Stimulated activated CD4-positive, alpha-beta T cell treated with anti-CD3 and anti-CD28 coated beads, Interleukin-1b, Interleukin-23, amount 100 ng/mL, for 48 hours (primary cell): ENCODE measurements around the gene JOSD2.

Experiments
- DNase-seq: peaks from one replicate; pipeline ENCODE4 v3.0.0-alpha.2; 2020

The JOSD2 gene, protein sequence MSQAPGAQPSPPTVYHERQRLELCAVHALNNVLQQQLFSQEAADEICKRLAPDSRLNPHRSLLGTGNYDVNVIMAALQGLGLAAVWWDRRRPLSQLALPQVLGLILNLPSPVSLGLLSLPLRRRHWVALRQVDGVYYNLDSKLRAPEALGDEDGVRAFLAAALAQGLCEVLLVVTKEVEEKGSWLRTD

DNA sequence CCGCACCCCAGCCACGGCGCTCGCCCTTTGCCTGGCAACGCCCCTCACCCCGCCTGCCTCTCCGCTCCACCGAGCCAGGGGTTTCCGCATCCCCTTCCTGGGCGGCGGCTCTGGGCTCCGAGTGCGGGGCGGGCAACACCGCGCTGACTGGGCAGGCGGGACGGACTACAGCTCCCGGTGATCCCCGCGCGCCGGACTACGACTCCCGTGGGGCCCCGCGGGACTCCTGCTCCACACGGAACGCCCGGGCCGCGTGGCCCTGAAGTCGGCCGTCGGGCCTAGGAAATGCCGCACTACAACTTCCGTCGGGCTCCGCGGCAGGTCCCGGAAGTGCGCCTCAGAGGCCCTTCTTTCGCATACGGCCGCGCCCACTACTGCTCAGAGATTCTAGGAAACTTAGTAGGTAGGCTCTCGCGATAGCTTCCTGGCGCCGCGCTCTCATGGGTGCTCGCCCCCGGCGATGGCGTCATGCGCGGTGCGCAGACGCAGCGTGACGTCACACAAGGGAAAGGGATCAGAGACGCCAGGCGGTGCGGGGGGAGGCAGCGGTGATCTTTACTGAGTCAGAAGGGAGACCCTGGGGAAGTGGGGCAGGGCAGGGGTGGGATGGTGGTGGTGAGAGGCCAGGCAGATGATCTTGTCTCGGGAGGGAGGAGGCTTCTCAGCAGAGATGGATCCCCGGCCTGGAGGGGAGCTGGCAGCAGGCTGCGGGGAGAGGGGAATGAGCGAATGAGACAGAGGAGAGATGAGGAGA is at the start of gene JOSD2:
TSS of gene JOSD2 (minus strand) at position 123 of the 754 bp plus-strand sequence. CDS start 760 bp downstream, outside the sequence.
- peak; percentile 98 for DNase-seq

DNA sequence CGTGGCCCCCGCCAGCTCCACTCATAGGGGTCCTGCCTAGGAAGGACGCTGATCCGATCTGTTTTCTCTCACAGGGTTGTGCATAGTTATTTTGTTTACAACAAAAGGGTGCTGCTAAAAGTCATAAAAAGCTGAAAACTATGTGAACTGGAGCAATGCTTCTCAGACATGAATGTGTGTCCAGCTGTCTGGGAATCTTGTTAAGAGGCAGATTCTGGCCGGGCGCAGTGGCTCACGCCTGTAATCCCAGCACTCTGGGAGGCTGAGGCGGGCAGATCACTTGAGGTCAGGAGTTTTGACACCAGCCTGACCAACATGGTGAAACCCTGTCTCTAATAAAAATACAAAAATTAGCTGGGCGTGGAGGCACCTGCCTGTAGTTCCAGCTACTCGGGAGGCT is 48.6 kb upstream of the JOSD2 start:
- no peak for DNase-seq

DNA sequence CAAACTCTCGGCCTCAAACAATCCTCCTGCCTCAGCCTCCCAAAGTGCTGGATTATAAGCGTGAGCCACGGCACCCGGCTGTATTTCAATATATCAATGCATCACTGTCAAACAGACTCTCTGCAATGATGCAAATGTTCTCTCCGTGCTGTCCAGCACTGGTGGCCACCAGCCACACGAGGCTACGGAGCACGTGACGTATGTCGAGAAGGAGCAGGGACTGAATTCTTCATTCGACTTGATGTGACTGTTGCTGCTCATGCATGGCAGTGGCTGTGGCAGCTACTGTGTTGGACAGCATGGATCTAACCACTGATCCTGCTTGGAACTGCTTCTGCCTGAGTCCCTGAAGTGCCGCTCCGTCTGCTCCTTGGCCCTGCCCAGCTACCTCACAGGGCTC is 47.5 kb upstream of the JOSD2 start:
- no peak for DNase-seq

DNA sequence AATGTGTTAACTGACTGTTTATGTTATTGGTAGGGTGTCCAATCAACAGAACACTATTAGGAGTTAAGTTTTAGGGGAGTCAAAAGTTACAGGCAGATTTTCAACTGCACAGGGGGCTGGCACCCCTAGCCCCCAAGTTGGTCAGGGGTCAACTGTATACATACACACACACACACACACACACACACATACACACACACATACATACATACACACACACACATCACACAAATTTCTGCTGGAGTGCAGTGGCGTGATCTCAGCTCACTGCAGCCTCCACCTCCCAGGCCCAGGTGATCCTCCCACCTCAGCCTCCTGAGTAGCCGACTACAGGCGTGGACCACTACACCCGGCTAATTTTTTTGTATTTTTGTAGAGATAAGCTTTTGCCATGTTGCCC is 47.0 kb upstream of the JOSD2 start:
- no peak for DNase-seq

DNA sequence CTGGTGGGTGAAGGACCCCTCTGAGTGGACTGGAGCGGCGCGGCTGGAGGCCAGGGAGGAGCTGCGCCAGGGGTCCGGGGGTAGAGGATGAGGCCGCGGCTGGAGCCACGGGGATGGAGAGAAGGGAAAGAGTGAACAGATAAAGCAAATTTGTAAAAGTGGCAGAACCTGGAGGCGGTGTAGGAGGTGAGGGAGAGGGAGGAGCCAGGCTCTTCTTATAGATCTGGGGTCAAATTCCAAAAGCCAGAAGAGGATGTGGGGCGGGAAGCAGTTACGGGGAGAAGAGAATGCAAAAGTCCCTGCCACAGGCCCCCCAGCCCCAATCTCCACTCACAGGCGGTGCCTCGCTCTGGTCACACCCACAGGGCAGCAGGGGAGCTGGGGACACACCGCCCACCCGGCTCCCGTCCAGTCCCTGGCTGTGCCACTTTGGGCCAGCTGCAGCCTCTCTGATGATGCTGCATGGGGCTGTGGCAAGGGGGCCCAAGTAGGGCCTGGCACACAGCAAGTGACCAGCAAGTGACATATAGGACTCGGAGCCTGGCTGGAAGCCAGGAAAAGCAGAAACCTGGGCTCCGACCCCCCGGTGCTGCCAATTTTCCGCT is 46.1 kb upstream of the JOSD2 start:
- no peak for DNase-seq

DNA sequence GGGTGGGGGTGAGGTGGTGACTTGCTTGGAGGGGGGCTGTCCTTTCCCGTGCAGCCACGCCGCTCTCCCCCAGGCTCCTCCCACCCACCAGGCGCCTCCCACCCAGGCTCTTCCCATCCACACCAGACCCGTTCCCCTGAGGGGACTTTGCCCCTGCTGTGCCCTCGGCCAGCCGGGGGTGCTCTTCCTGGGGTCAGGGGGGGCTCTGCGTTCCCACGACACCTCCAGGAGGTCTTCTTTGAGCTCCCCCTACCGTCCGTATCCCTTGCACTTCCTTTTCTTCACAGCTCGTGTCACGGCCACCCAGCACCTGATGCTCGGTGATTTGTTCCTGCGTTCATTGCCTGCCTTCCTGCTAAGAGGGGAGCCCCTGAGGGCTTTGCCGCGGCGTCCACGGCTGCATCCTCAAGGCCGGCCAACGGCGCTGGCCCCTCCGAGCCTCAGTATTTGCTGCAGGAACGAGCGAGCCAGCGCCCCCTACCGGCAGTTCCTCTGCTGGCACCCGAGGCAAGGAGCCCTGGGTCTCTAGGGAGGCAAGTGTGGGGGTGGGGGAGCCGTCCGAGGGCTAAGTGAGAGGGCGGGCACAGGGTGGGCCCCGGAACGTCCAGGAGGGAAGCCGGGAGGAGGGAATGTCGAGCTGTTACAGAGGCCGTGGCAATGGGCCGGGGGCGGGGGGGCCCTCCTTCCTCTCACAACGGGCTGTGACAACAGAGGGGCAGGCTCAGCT is 45.5 kb upstream of the JOSD2 start:
- peak; percentile 79 for DNase-seq

DNA sequence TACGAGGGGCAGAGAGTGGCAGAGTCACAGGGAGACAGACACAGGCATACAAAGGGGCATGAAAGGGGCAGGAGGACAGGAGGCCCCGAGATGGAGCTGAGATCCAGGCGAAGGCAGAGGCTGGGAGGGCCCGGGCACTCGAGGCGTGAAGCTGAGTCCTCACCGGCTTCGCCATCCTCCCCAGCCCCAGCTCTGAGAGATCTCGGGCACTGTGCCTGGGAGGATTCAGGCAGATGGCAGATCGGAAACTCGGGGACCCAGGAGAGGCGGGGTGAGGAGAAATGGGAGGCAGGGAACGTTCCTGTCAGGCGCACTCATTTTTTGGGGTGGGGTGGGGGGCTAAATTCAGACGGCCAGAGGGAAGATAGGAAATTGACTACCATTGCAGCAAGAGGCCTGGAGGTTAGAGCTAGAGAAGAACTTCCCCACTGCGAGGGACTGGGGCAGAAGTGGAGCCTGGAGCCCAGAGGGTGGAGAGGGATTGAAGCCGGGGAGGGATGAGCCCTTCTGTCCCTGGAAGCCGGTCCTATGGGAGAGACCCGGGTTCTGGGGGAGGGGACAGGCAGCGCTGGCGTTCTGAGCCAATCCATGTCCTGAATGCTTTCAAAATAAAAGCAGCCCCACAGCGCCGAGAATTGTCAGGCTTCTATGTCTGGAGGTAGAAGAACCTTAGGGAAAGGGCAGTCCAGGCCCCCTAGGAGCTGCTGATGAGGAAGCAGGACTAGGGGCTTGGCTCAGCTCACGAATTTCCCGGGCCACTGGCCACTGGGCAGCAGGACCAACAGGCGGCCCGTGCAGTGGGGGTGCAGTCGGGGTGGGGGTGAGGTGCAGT is 44.7 kb upstream of the JOSD2 start:
- DNase-seq, result no peak

DNA sequence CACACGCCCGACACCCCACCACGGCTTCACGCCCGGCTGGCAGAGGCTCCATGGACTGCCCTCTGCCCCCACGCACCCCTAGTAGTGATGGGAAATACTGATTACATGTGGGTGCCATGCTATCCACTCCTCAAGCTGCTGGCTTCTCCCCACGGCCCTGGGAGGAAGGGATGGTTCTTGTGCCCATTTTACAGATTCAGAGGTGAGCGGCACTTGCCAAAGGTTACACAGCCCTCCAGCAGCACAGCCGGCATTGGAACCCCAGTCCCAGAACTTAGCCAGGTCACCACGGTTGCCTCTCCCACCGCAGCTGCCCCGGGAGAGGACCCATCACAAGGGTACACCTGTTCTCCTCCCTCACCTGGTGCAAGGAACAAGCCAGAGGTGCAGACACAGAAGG is 44.0 kb upstream of the JOSD2 start:
- DNase-seq, result no peak

DNA sequence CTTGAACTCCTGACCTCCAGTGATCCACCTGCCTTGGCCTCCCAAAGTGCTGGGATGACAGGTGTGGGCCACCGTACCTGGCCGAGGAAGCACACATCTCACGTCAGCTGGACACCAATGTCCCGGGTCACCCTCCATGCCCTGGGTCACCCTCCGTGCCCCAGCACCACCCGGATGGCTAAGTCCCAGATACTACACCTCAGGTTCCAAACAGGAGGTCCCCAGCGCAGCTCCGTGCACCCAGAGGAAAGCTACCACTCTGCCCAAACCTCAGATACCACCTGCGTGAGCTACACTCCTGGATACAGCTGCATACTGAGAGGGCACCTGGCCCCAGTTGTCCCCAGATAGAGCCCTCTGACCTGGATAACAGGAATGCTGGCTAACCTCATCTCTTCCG is 43.2 kb upstream of the JOSD2 start:
- no peak for DNase-seq

DNA sequence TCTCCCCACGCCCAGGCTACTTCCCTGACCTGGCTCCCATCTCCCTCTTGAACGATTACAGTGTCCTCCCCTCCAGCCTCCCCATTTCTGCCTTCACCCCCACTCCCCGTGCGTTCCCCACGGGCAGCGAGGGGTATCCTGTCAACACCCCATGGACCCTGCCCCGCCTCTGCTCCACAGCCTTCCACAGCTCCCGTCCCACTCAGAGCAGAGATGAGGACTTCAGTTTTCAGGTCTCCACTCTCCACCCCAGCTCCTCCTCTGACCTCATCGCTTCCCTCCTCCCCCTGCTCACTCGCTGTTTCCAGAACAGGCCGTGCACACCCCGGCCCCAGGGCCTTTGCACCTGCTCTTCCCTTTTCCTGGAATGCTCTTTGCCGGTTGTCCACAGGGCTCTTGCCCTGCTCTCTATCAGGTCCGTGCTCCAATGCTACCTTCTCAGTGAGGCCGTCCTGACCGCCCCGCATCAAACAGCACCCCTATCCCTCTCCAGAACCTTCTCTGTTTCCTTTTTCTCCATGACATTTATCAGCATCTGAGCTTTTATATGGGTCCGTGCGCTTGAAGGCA is 42.2 kb upstream of the JOSD2 start:
- DNase-seq, result no peak

DNA sequence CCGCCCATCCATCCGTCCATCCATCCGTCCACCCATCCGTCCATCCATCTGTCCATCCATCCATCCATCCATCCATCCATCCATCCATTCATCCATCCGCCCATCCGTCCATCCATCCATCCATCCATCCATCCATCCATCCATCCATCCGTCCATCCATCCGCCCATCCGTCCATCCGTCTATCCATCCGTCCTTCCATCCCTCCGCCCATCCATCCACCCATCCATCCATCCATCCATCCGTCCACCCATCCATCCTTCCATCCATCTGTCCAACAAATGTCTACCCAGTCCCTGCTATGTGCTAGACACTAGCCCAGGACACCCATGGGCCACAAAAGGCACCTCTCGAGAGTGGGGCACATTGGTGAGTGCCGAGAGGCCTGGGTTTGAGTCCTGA is 41.5 kb upstream of the JOSD2 start:
- DNase-seq, result no peak

DNA sequence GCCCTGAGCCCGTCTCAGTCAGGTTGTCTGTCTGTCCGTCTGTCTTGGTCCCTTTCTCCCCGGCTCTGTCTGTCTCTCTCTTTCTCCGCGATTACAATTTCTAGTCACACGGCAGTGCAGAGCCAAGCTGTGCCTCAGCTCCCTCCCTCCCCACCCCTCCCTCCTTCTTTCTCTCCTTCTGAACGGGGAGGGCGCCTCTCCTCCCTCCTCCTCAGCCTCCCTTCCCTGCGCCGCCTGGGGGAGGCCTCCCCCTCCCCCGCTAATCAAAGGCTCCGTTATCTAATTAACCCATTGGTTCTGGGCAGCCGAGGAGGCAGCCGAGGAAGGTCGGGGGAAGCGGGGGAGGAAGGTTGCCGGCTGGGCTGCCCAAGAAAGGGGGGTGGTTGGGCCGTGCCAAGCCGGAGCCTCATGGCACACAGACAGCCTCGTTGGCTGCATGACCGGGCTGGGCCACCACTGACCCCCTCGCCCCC is 40.8 kb upstream of the JOSD2 start:
- DNase-seq, result no peak

DNA sequence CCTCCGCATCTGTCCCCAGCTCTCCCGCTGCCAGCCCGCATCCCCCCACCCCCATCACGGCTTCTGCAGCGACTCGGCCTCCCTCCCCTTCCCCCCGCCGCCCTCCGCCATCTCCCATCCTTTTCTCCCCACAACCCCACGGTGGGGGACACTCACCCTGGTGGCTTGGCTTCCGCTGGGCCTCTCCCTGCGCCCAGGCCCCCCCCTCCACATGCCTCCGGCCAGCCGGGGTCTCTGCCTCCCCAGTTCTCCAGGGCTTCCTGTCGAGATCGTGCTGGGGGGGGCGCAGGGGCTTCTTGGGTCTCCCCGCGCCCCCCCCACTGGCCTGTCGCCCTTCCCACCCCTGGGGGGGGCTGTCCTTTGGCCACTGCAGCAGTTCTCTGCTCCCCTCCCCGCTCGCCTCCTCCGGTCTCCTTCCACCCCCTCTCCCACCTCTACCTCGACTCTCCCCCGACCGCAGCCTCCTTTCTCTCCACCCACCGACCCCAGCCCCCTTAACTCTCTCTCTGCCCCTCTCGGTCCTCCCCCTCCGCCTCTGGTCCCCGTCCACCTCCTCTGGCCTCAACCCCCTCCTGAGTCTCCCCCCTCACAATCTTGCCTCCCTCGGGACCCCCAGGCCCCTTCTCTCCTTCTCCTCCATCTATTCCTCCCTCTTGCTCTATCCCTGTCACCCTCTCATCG is 40.2 kb upstream of the JOSD2 start:
- DNase-seq, result no peak

DNA sequence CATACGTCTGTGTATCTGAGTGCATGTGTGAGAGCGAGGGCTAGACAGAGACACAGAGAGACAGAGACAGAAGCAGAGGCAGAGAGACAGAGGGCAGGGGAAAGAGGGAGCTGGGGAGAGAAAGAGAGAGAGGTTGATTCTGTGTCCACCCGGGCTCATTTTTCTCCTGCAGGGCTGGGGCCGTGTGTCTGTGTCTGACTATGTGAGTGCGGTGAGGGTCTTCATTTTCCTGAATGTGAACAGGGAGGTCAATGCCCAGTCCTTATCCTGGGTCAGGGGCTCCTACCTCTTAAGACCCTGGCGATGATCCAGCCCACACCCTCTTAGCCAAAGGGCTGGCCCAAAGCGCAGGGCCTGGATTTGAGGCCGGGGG is 39.6 kb upstream of the JOSD2 start:
- DNase-seq, result no peak

DNA sequence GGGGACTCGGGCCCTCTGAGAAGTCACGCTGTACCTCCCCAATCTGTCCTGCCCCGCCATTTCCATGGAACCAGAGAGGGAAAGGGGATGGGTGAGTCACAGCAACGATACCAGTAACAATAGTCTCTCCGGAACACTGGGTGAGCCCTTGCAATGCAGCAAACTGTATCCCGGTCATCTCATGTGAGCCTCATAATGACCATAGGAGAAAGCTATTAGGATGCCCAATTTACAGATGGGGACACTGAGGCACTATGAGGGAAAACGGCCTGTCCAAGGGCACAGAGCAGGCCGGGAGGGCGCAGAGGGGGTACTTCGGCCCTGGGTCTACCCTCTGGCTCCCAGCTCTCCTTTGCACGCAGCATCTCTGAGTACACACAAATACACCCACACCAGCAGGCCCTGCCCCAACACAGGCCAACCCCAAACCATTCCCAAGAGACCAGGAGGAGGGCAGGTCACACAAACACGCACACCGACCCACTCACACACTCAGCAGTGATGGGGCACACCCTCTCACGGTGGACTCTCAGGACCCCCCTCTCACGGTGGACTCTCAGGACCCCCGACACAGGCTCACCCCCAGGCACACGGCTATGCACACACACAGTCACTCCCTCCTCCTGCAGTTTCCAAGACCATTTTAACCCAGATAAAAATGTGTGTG is 39.1 kb upstream of the JOSD2 start:
- no peak for DNase-seq

DNA sequence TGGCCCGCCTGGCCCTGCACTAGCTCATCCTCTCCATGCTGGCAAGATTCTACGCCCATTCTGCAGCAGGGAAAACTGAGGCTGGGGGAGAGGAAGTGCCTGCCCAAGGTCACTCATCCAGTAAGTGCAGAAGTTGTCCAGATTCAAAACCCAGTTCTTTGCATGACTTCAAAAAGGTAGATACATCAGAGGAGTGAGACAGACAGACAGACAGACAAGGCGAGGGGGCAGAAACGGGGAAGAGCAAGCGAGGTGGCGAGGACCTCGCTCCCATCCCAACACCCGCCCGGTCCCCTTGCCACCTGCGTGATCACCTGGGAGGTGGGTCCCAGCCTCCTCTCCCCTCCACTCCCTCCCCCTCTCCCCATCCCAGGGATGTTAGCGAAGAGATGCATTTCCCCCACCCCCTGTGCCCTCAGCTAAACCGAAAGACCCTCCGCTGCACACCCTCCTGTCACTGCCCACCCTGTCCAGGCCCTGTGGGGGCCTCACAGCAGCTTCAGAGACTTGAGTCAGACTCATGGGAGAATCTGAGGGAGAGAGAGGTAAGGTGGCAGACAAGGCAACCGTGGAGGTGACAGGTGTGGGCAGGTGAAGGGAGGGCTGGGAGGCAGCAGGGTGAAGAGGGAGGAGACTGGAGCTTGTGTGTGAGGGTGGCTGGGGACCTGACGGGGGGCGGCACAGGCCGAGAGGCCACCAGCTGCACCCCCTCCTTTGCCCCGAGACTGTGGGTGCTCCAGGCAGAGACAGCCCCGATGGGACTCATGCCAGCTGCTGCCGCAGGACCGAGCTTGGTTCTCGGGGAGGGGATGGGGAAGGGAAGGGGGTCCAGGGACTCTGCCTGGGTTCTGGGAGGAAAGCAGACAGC is 38.3 kb upstream of the JOSD2 start:
- DNase-seq, result no peak

DNA sequence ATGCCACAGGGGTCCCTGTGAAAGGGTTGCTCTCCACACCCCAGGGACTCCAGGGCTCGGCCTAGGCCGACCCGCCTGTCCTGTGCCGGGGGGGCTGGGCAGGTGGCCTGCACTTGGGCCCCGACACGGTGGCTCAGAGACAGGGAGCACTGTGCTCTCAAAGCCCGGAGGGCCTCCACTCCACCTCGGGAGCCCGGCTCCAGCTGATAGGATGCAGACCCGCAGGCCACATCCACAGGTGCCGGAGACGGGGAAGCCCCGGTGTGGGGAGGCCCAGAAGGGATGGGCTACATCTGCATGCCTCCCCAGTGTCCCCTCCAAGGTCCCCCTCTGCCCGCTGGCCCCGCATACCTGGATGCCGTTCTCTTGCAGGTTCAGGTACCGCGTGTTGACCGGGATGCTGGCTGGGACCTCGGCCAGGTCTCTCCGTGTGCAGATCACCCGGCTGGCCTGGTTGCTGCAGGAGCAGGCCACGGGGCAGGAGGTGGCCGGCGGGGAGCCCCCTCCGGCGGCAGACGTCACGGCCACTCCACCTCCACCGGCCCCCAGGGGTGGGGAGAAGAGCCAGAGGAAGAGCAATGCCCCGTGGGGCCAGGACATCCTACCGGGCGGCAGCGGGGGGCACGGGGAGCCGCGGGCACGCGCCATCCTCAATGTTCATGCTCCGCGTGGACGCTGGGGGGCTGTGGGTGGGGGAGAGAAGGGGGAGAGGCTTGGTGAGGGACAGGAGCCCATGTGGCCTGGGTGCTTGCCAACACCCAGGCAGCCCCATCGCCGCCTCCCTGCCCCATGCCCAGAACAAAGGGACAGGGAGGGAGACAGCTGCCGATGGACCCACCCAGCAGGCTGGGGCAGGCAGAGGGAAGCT is 37.4 kb upstream of the JOSD2 start:
- DNase-seq, result no peak

DNA sequence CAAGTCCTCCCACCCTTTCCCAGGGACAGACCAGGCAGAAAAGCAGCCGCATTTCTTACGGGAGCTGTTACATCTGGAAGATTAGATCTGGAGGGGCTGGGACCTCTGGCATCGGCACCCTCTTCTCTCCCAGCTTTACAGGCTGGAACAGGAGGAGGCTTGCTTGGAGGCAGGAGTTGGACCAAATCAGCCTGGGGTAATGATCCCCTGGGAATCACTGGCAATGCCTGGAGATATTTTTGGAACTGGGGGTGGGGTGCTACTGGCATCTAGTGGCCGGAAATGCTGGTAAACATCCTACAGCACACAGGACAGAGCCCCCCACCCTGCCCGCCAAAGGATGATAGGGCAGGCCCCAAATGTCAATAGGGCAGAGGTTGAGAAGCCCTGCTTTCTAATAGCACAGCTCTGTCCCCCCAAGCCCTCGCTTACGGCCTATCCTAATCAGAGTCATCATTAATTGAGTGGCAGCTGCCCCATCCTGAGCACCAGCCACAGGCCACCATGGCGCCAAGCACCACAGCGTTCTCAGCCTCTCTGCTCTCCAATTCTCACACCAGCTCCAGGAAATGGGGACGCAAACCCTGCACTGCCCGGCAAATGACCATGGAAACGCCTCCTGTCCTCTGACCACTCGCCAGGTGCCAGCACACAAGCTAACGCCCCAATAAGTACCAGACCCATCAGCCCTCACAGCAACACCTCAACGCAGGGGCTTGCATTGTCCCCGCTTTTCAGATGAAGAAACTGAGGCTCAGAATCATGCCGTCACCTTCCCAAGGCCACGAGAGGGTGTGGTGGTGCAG is 36.6 kb upstream of the JOSD2 start:
- DNase-seq, result no peak
